ENCODE data around the gene WASF3.

The WASF3 gene

DNA sequence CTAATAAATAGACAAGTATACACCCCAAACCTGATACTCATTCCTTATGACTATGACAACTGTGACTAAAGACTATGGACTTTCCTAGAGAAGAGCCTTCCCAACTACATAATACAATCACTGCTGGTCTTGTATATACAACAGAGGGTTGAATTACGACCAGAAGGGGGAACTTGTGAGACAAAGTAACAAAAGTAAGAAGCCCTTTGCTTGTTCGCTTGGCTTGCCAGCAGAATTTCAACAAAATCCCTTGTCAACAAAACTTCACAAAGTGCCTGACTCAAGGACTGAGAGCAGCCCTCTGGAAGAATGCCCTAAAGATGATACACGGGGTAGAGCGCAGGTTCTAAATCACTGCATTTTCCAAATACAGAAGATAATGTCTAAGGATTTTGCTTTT lies 99.4 kb downstream of the WASF3 start:
- no peaks in the 10 kb centered on the region for H3K9me3 ChIP-seq (ENCODE audit: insufficient read depth, low read length, severe bottlenecking)
- ATAC-seq (ENCODE audit: insufficient read depth, low read depth) (no peak), DNase-seq (no peak)
- H3K4me3 ChIP-seq (ENCODE audit: low read depth in 1 of 2, low read length in 2 of 2), result no peak overlapping the region
- no peaks in the 10 kb centered on the region for H3K36me3 ChIP-seq (ENCODE audit: insufficient read depth, low read length)
- no peak overlapping the region for H3K9ac ChIP-seq (ENCODE audit: low read depth, low read length)
- H3K27ac ChIP-seq (ENCODE audit: low read length), result no peak overlapping the region
- peaks cover 32% of the 10 kb centered on the region for H3K27me3 ChIP-seq (ENCODE audit: insufficient read depth, low read length, poor library complexity)
- H3K79me2 ChIP-seq (ENCODE audit: insufficient read depth, low read length), result no peaks in the 10 kb centered on the region
- TF ChIP-seq EZH2 (IDR thresholded peaks at IDR 0.05; ENCODE audit: borderline replicate concordance, low read depth, low read length, severe bottlenecking), result no peak
- TF ChIP-seq CTCF (IDR thresholded peaks at IDR 0.05; ENCODE audit: borderline replicate concordance, extremely low read depth, low read length, poor library complexity, severe bottlenecking), result peak; percentile 30
- no peaks in the 10 kb centered on the region for H3K4me1 ChIP-seq (ENCODE audit: insufficient read depth, low read length)
- no peaks in the 10 kb centered on the region for H4K20me1 ChIP-seq (ENCODE audit: insufficient read depth, low read length)
- H3K4me2 ChIP-seq (ENCODE audit: insufficient read depth, low read length), result no peak overlapping the region
- no peak overlapping the region for H2AFZ ChIP-seq (ENCODE audit: low read depth, low read length)

DNA sequence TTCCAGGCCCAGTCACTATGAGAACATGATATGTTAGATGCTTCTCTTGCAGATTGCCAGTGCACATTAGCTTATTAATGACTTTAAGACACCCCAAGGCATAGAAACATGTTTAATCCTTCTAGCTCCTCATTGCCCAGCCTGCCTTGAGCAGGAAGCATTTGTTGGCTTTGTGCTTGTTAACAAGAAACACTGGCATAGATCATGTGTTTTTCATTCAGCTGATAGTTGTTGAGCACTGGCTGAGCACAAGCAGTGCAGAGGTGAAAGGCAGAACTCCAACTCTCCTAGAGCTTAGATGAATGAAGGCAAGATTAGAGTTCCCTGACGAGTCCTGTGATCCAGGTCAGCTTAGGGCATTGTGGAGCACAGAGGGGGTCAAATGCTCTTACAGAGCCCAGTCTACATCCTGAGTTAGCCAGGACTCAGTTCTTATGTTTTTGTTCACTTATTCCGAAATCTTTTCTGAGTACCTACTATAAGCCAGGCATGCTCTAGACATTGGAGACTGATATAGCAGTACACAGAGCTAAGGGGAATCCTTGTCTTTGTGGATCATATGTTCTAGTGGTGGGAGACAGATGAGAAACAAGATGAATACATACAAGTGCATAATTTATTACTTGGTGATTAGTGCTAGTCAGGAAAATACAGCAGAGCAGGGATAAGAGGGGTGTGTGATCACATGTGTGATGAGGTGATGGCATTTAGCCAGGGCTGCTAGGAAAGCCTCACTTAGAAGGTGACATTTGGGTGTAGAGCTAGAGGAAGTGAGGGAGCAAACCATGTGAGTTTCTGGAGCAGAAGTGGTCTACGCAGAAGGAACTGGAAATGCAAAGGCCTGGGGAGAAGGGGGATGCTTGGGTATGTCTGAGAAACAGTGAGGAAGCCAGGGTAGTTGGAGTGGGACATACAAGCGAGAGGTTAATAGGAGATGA lies 101.2 kb downstream of the WASF3 start:
- H3K9me3 ChIP-seq (ENCODE audit: insufficient read depth, low read length, severe bottlenecking), result no peaks in the 10 kb centered on the region
- H3K4me1 ChIP-seq (ENCODE audit: insufficient read depth, low read length), result no peaks in the 10 kb centered on the region
- TF ChIP-seq CTCF (IDR thresholded peaks at IDR 0.05; ENCODE audit: borderline replicate concordance, extremely low read depth, low read length, poor library complexity, severe bottlenecking), result no peak
- TF ChIP-seq EZH2 (IDR thresholded peaks at IDR 0.05; ENCODE audit: borderline replicate concordance, low read depth, low read length, severe bottlenecking), result no peak
- no peak overlapping the region for H3K4me2 ChIP-seq (ENCODE audit: insufficient read depth, low read length)
- H4K20me1 ChIP-seq (ENCODE audit: insufficient read depth, low read length), result no peaks in the 10 kb centered on the region
- no peak overlapping the region for H3K9ac ChIP-seq (ENCODE audit: low read depth, low read length)
- H3K36me3 ChIP-seq (ENCODE audit: insufficient read depth, low read length), result no peaks in the 10 kb centered on the region
- DNase-seq (no peak), ATAC-seq (ENCODE audit: insufficient read depth, low read depth) (no peak)
- peaks cover 31% of the 10 kb centered on the region for H3K27me3 ChIP-seq (ENCODE audit: insufficient read depth, low read length, poor library complexity)
- no peaks in the 10 kb centered on the region for H3K79me2 ChIP-seq (ENCODE audit: insufficient read depth, low read length)
- no peak overlapping the region for H3K27ac ChIP-seq (ENCODE audit: low read length)
- no peak overlapping the region for H2AFZ ChIP-seq (ENCODE audit: low read depth, low read length)
- no peak overlapping the region for H3K4me3 ChIP-seq (ENCODE audit: low read depth in 1 of 2, low read length in 2 of 2)

- Histone ChIP-seq H3K4me2 (ENCODE audit: insufficient read depth, low read length) (no peak overlapping the region), H3K4me3 (ENCODE audit: low read depth in 1 of 2, low read length in 2 of 2) (no peak overlapping the region), H3K9ac (ENCODE audit: low read depth, low read length) (no peak overlapping the region), H3K9me3 (ENCODE audit: insufficient read depth, low read length, severe bottlenecking) (no peaks in the 10 kb centered on the region), H3K79me2 (ENCODE audit: insufficient read depth, low read length) (no peaks in the 10 kb centered on the region), H3K4me1 (ENCODE audit: insufficient read depth, low read length) (no peaks in the 10 kb centered on the region), H3K36me3 (ENCODE audit: insufficient read depth, low read length) (no peaks in the 10 kb centered on the region), H2AFZ (ENCODE audit: low read depth, low read length) (no peak overlapping the region), H3K27ac (ENCODE audit: low read length) (no peak overlapping the region), H3K27me3 (ENCODE audit: insufficient read depth, low read length, poor library complexity) (peaks cover 29% of the 10 kb centered on the region), H4K20me1 (ENCODE audit: insufficient read depth, low read length) (no peaks in the 10 kb centered on the region)
- DNase-seq, result no peak
- no peak for ATAC-seq (ENCODE audit: insufficient read depth, low read depth)
- TF ChIP-seq EZH2 (IDR thresholded peaks at IDR 0.05; ENCODE audit: borderline replicate concordance, low read depth, low read length, severe bottlenecking) (no peak), CTCF (IDR thresholded peaks at IDR 0.05; ENCODE audit: borderline replicate concordance, extremely low read depth, low read length, poor library complexity, severe bottlenecking) (no peak)
Observed at GRCh38 chr13:26660185-26660584, 102.7 kb downstream of the WASF3 start.

Measured in DND-41 (cell line).